Measurements from ENCODE around the gene EPAS1.

- TF ChIP-seq, protein P1, sequence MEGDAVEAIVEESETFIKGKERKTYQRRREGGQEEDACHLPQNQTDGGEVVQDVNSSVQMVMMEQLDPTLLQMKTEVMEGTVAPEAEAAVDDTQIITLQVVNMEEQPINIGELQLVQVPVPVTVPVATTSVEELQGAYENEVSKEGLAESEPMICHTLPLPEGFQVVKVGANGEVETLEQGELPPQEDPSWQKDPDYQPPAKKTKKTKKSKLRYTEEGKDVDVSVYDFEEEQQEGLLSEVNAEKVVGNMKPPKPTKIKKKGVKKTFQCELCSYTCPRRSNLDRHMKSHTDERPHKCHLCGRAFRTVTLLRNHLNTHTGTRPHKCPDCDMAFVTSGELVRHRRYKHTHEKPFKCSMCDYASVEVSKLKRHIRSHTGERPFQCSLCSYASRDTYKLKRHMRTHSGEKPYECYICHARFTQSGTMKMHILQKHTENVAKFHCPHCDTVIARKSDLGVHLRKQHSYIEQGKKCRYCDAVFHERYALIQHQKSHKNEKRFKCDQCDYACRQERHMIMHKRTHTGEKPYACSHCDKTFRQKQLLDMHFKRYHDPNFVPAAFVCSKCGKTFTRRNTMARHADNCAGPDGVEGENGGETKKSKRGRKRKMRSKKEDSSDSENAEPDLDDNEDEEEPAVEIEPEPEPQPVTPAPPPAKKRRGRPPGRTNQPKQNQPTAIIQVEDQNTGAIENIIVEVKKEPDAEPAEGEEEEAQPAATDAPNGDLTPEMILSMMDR (conservative IDR thresholded peaks at IDR 0.05; ENCODE audit: low read depth, low read length): no peak
- TF ChIP-seq EZH2phosphoT487 (IDR thresholded peaks at IDR 0.05; ENCODE audit: borderline replicate concordance, low read length) (no peak), EZH2 (IDR thresholded peaks at IDR 0.05; ENCODE audit: low read length, unreplicated experiment) (no peak)
Measured at GRCh38 chr2:46355756-46356155, 58.5 kb downstream of the EPAS1 start.
